ENCODE measurements around the gene C1QTNF8. TPM values are rescaled to one million over a fixed set of nuclear protein-coding genes. Genes with fewer than 3 reads are reported as not detected.

C1QTNF8 gene, protein sequence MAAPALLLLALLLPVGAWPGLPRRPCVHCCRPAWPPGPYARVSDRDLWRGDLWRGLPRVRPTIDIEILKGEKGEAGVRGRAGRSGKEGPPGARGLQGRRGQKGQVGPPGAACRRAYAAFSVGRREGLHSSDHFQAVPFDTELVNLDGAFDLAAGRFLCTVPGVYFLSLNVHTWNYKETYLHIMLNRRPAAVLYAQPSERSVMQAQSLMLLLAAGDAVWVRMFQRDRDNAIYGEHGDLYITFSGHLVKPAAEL
- not detected in 2 replicates for total RNA-seq

DNA sequence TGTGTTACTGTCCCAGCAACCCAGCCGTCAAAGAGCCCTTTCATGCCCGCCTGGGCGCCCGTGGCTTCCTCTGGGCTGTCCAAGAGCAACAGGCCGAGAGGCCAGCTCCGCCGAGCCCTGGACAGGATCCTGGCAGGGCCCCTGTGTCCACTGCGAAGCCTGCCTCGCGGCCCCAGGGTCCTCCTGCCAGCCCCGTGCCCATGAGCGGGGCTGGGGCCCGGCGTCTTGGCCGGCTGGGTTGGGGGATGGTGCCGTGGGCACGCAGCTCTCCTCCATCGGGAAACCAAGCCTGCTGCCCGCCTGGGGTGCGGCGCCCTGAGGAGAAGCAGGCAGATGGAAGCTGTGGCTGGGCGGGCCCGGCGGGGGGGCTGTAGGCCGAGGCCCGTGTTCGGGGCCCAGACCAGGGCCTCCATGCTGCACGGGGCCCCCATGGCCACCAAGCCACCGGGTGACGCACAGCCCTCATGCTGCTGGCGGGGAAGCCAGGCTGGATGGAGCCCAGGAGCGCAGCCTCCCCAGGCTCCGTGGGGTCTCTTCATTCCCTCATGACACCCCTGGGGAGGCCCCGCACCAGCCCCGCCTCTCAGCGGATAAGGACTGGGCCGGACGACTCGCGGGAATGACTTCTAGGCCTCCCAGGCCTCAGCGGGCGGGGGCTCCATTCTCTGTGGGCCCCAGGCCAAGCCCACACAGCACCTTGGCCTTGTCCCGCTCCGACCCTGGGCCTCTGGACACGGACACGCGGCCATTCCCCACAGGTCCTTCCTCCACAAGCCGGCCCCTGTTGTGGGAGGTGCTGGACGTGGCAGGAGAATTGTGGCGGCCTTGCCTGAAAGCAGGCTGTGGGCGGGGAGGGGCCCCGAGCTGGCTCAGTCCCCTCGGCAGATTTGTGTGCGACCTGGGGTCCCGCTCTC, at the start of gene C1QTNF8:
C1QTNF8 (minus strand) TSS at position 76 of the 914 bp plus-strand sequence. CDS start 1,322 bp downstream, outside the sequence.
- Histone ChIP-seq H3K4me3 (ENCODE audit: insufficient read depth, low read length) (no peak within 1 kb of the TSS), H2AFZ (ENCODE audit: low read length) (no peak within 1 kb of the TSS), H3K4me1 (ENCODE audit: insufficient read depth, low read length) (no peaks in the 10 kb centered on the region), H3K79me2 (ENCODE audit: insufficient read depth, low read length) (no peaks in the 10 kb centered on the region), H3K27me3 (ENCODE audit: insufficient read depth, low read length) (peaks cover 21% of the 10 kb centered on the region), H3K36me3 (ENCODE audit: insufficient read depth, low read length) (no peaks in the 10 kb centered on the region), H3K9me3 (ENCODE audit: low read depth, low read length) (no peaks in the 10 kb centered on the region), H3K27ac (ENCODE audit: low read depth, low read length) (no peak within 1 kb of the TSS), H3K4me2 (ENCODE audit: insufficient read depth, low read length) (no peak within 1 kb of the TSS), H4K20me1 (ENCODE audit: insufficient read depth, low read length) (peaks cover 4% of the 10 kb centered on the region)
- no peak for DNase-seq (ENCODE audit: insufficient read length, low spot score, missing footprints)
- TF ChIP-seq, protein P1, sequence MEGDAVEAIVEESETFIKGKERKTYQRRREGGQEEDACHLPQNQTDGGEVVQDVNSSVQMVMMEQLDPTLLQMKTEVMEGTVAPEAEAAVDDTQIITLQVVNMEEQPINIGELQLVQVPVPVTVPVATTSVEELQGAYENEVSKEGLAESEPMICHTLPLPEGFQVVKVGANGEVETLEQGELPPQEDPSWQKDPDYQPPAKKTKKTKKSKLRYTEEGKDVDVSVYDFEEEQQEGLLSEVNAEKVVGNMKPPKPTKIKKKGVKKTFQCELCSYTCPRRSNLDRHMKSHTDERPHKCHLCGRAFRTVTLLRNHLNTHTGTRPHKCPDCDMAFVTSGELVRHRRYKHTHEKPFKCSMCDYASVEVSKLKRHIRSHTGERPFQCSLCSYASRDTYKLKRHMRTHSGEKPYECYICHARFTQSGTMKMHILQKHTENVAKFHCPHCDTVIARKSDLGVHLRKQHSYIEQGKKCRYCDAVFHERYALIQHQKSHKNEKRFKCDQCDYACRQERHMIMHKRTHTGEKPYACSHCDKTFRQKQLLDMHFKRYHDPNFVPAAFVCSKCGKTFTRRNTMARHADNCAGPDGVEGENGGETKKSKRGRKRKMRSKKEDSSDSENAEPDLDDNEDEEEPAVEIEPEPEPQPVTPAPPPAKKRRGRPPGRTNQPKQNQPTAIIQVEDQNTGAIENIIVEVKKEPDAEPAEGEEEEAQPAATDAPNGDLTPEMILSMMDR (IDR thresholded peaks at IDR 0.05; ENCODE audit: extremely low read depth, low read depth, low read length): no peak

DNA sequence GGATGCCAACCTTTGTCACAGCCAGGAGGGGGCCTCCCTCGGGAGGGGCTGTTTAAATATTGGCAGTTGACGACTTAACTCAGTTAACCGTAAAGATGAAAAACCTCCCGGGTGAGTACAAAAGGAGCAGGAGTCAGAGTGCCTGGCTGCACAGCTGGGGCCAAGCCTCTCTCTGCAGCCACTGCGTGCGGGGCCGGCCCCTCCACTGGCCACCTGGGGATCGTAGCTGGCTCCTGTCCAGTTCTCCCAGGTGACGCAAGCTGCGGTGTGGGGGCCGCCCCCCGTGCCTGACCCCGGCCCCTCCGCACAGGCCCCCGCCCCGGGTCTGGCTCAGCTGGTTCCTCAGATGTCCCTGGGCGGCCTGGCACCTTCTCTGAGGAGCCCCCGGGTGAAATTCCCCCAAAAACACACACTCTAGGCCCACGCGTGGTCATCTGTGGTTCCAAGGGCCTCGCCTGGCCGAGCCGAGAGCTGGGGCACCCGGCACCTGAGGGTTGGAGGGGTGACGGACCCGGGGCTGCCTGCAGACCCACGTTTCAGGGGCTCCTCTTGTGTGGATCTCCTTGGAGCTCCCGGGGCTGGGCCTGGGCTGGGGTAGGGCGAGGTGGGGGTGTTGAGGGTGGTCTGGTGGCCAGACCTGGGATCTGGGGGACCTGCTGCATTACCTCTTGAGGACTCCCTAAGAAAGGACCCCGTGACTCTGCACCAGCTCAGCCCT, 49.5 kb upstream of the C1QTNF8 start:
- DNase-seq (ENCODE audit: insufficient read length, low spot score, missing footprints): no peak
- Histone ChIP-seq H3K36me3 (ENCODE audit: insufficient read depth, low read length) (no peaks in the 10 kb centered on the region), H3K4me1 (ENCODE audit: insufficient read depth, low read length) (no peaks in the 10 kb centered on the region), H3K4me2 (ENCODE audit: insufficient read depth, low read length) (no peak overlapping the region), H3K4me3 (ENCODE audit: insufficient read depth, low read length) (no peak overlapping the region), H3K27ac (ENCODE audit: low read depth, low read length) (no peak overlapping the region), H2AFZ (ENCODE audit: low read length) (no peak overlapping the region), H3K79me2 (ENCODE audit: insufficient read depth, low read length) (no peaks in the 10 kb centered on the region), H3K27me3 (ENCODE audit: insufficient read depth, low read length) (peaks cover 14% of the 10 kb centered on the region), H3K9me3 (ENCODE audit: low read depth, low read length) (no peaks in the 10 kb centered on the region), H4K20me1 (ENCODE audit: insufficient read depth, low read length) (no peaks in the 10 kb centered on the region)
- TF ChIP-seq, protein P1 (IDR thresholded peaks at IDR 0.05; ENCODE audit: extremely low read depth, low read depth, low read length): no peak

DNA sequence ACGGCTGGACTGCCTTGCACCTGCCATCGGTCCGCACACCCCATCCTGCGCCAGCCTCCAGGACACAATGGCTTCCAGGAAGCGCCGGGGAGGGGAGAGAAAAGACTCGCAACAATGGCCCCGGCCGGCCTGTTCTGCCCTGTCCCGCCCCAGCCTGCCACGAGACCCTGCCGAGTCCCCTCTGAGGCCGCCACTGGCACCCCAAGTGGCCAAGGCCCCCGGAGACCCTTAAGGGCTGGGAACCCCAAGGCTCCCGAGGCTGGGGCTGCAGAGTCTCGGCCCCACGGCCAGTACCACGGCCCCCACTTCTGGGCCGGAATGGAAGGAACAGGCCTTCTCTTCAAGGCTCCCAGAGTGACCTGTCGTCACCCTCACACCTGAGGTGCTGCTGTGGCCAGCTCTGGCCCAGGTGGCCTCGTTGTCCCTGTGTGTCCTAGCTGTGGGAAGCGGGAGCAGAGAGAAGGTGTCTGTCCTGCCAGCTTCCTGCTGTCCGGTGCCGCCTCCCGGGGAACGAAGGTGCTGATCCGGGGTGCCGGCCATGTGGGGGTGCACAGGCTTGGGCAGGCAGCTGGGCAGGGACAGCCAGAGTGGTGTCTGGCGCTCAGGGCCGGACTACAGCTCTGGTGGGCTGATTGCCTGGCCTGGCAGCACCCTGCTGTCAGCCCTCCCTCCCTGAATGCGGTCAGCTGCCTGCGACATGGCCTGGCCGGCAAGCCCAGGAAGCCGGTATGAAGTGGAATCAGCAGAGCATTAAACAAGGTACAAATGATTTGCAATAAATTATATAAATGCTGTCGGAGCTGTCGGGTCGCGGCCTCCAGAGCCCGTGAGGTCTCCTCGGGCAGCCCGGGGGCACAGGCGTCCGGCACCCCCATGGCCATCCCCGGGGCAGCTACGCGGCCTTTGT, 48.7 kb upstream of the C1QTNF8 start:
- no peak overlapping the region for H3K27ac ChIP-seq (ENCODE audit: low read depth, low read length)
- DNase-seq (ENCODE audit: insufficient read length, low spot score, missing footprints): no peak
- H3K36me3 ChIP-seq (ENCODE audit: insufficient read depth, low read length): no peaks in the 10 kb centered on the region
- no peaks in the 10 kb centered on the region for H4K20me1 ChIP-seq (ENCODE audit: insufficient read depth, low read length)
- no peaks in the 10 kb centered on the region for H3K4me1 ChIP-seq (ENCODE audit: insufficient read depth, low read length)
- TF ChIP-seq, protein P1 (IDR thresholded peaks at IDR 0.05; ENCODE audit: extremely low read depth, low read depth, low read length): no peak
- H3K4me2 ChIP-seq (ENCODE audit: insufficient read depth, low read length): no peak overlapping the region
- H3K27me3 ChIP-seq (ENCODE audit: insufficient read depth, low read length): peaks cover 18% of the 10 kb centered on the region
- H3K4me3 ChIP-seq (ENCODE audit: insufficient read depth, low read length): no peak overlapping the region
- H3K9me3 ChIP-seq (ENCODE audit: low read depth, low read length): no peaks in the 10 kb centered on the region
- H2AFZ ChIP-seq (ENCODE audit: low read length): no peak overlapping the region
- H3K79me2 ChIP-seq (ENCODE audit: insufficient read depth, low read length): no peaks in the 10 kb centered on the region
